GM23338 (cell line): ENCODE measurements around the gene OFD1. TPM values are rescaled to one million over a fixed set of nuclear protein-coding genes. Genes with fewer than 3 reads are reported as not detected.

Experiments used
- ATAC-seq: fragments of 200-7000 bp; cut with Tn5 transposase; 3 replicates; pipeline ENCODE4 v1.9.1; 2020
- DNase-seq: peaks from one replicate; pipeline ENCODE4 v3.0.0-alpha.2; 2015; ENCODE audit warnings: low spot score
- H2AFZ ChIP-seq: fragments of 200-600 bp; sonication (generic); 2 replicates; pipeline ENCODE4 v1.8.0; 2016; ENCODE audit warnings: antibody characterized with exemption, mild to moderate bottlenecking, moderate library complexity
- H3F3A ChIP-seq: fragments of 200-600 bp; sonication (generic); replicated peaks from 2 replicates; pipeline ENCODE4 v1.8.0; 2017; ENCODE audit warnings: antibody characterized with exemption, mixed run types, low read depth
- H3K27ac ChIP-seq: fragments of 200-600 bp; sonication (generic); 2 replicates; pipeline ENCODE4 v1.6.1; 2016; ENCODE audit warnings: low read depth
- H3K27me3 ChIP-seq: fragments of 200-600 bp; sonication (generic); 2 replicates; pipeline ENCODE4 v1.8.0; 2016; ENCODE audit warnings: mild to moderate bottlenecking, mixed run types, moderate library complexity; ENCODE audit not compliant: insufficient read depth
- H3K36me3 ChIP-seq: fragments of 200-600 bp; sonication (generic); 2 replicates; pipeline ENCODE4 v1.8.0; 2016; ENCODE audit warnings: mild to moderate bottlenecking; ENCODE audit not compliant: insufficient read depth
- H3K4me1 ChIP-seq: fragments of 200-600 bp; sonication (generic); 2 replicates; pipeline ENCODE4 v1.8.0; 2016; ENCODE audit warnings: mild to moderate bottlenecking, moderate library complexity; ENCODE audit not compliant: insufficient read depth
- H3K4me2 ChIP-seq: fragments of 200-600 bp; sonication (generic); 2 replicates; pipeline ENCODE4 v1.7.1; 2017; ENCODE audit warnings: mixed run types
- H3K4me3 ChIP-seq: fragments of 200-600 bp; sonication (generic); 2 replicates; pipeline ENCODE4 v1.6.1; 2016; ENCODE audit warnings: mixed run types
- H3K79me2 ChIP-seq: fragments of 200-600 bp; sonication (generic); replicated peaks from 2 replicates; pipeline ENCODE4 v1.8.0; 2017; ENCODE audit warnings: mild to moderate bottlenecking; ENCODE audit not compliant: insufficient read depth
- H3K9me2 ChIP-seq: fragments of 200-600 bp; sonication (generic); 2 replicates; pipeline ENCODE4 v1.8.0; 2017; ENCODE audit not compliant: insufficient read depth
- H4K20me1 ChIP-seq: fragments of 200-600 bp; sonication (generic); replicated peaks from 2 replicates; pipeline ENCODE4 v1.8.0; 2017; ENCODE audit warnings: mild to moderate bottlenecking; ENCODE audit not compliant: insufficient read depth
- H3K27ac Mint-ChIP-seq: 2 replicates; pipeline ENCODE4 v1.8.0; 2020; ENCODE audit warnings: inconsistent platforms, mild to moderate bottlenecking, moderate library complexity, mixed read lengths
- H3K27me3 Mint-ChIP-seq: 3 replicates; pipeline ENCODE4 v1.8.0; 2022; ENCODE audit warnings: low read depth, mild to moderate bottlenecking, moderate library complexity, mixed read lengths, inconsistent platforms; ENCODE audit not compliant: insufficient read depth, poor library complexity
- H3K36me3 Mint-ChIP-seq: 3 replicates; pipeline ENCODE4 v1.8.0; 2021; ENCODE audit warnings: low read depth, mild to moderate bottlenecking, inconsistent platforms, moderate library complexity, mixed read lengths
- H3K4me1 Mint-ChIP-seq: 3 replicates; pipeline ENCODE4 v1.8.0; 2020; ENCODE audit warnings: mild to moderate bottlenecking, inconsistent platforms, mixed read lengths
- H3K4me3 Mint-ChIP-seq: 3 replicates; pipeline ENCODE4 v1.8.0; 2021; ENCODE audit warnings: moderate library complexity, mild to moderate bottlenecking, inconsistent platforms, mixed read lengths
- H3K9me3 Mint-ChIP-seq: 3 replicates; pipeline ENCODE4 v1.8.0; 2020; ENCODE audit warnings: moderate library complexity, mild to moderate bottlenecking, inconsistent platforms, mixed read lengths
- CREB1 ChIP-seq: fragments of 250-450 bp; sonication (Bioruptor Pico); IDR thresholded peaks from 2 replicates; pipeline ENCODE4 v1.5.0; 2020; ENCODE audit warnings: low read depth, mild to moderate bottlenecking, moderate library complexity
- ETS1 ChIP-seq: IDR thresholded peaks from 2 replicates; pipeline ENCODE4 v1.6.1; 2016; ENCODE audit warnings: antibody characterized with exemption
- EZH2phosphoT487 ChIP-seq: fragments of 200-600 bp; sonication (generic); IDR thresholded peaks from one replicate; pipeline ENCODE4 v1.8.1; 2018; ENCODE audit warnings: antibody characterized with exemption; ENCODE audit not compliant: unreplicated experiment
- JUNB ChIP-seq: IDR thresholded peaks from one replicate; pipeline ENCODE4 v1.6.1; 2016; ENCODE audit warnings: antibody characterized with exemption; ENCODE audit not compliant: unreplicated experiment
- NANOG ChIP-seq: IDR thresholded peaks from 2 replicates; pipeline ENCODE4 v1.6.1; 2016; ENCODE audit warnings: antibody characterized with exemption, borderline replicate concordance
- POLR2AphosphoS5 ChIP-seq: IDR thresholded peaks from 2 replicates; pipeline ENCODE4 v1.6.1; 2016; ENCODE audit warnings: antibody characterized with exemption, low read depth
- REST ChIP-seq: IDR thresholded peaks from one replicate; pipeline ENCODE4 v1.6.1; 2018; ENCODE audit warnings: antibody characterized with exemption; ENCODE audit not compliant: unreplicated experiment
- STAT1 ChIP-seq: IDR thresholded peaks from one replicate; pipeline ENCODE4 v1.6.1; 2016; ENCODE audit warnings: antibody characterized with exemption; ENCODE audit not compliant: unreplicated experiment
- ZNF114 ChIP-seq: fragments of 250-450 bp; sonication (Bioruptor Pico); IDR thresholded peaks from 2 replicates; pipeline ENCODE4 v1.5.0; 2020; ENCODE audit warnings: mild to moderate bottlenecking, moderate library complexity
- ZNF331 ChIP-seq: fragments of 250-450 bp; sonication (Bioruptor Pico); IDR thresholded peaks from 2 replicates; pipeline ENCODE4 v1.5.0; 2020; ENCODE audit warnings: low read depth, mild to moderate bottlenecking, moderate library complexity
- polyA plus RNA-seq: library from polyadenylated mRNA; unstranded; fragments of >200 nt; fragmentation: Nextera tagmentation; extraction: Ambion mirVana; gene quantifications from 2 replicates; pipeline ENCODE4 v1.2.1, GENCODE V29; 2016
- total RNA-seq: library from RNA; depleted of rRNA; stranded (reverse); fragments of >200 nt; shearing (Covaris generic); gene quantifications from 2 replicates; pipeline ENCODE4 v1.2.3, GENCODE V29; 2014

Gene OFD1
- total and polyA plus RNA-seq, 2 experiments from 2014 or later: 21.2 to 55.0 TPM

- Histone ChIP-seq H3K27me3 (no peaks in the 10 kb centered on the region), H3K4me2 (no peak overlapping the region), H3K9me2 (no peaks in the 10 kb centered on the region), H3K4me1 (peaks cover 15% of the 10 kb centered on the region), H4K20me1 (no peaks in the 10 kb centered on the region), H3K79me2 (peaks cover 6% of the 10 kb centered on the region), H3K27ac (no peak overlapping the region), H3K4me3 (no peak overlapping the region), H2AFZ (no peak overlapping the region), H3K36me3 (no peaks in the 10 kb centered on the region), H3F3A (no peaks in the 10 kb centered on the region)
- ATAC-seq (no peak), DNase-seq (no peak)
- peaks cover 6% of the 10 kb centered on the region for H3K27me3 Mint-ChIP-seq
- H3K4me1 Mint-ChIP-seq: peaks cover 27% of the 10 kb centered on the region
- peaks cover 19% of the 10 kb centered on the region for H3K36me3 Mint-ChIP-seq
- H3K9me3 Mint-ChIP-seq: 0 out of 3 replicates have a peak, but pooled peaks cover 3% of the 10 kb centered on the region
- H3K27ac Mint-ChIP-seq: no peak overlapping the region
- H3K4me3 Mint-ChIP-seq: no peak overlapping the region
- TF ChIP-seq CREB1 (CRISPR knock-in tag) (no peak), REST (no peak), STAT1 (no peak), NANOG (no peak), EZH2phosphoT487 (no peak), ZNF331 (no peak)
Measured at GRCh38 chrX:13797512-13797911, 63.0 kb downstream of the OFD1 start.

GRCh38 chrX:13798184-13798583 is 63.6 kb downstream of the OFD1 start:
- H3K4me3 ChIP-seq: no peak overlapping the region
- H3K27me3 ChIP-seq: no peaks in the 10 kb centered on the region
- ATAC-seq: no peak
- no peak overlapping the region for H2AFZ ChIP-seq
- TF ChIP-seq CREB1 (CRISPR knock-in tag): no peak
- TF ChIP-seq ETS1: no peak
- no peak for TF ChIP-seq EZH2phosphoT487
- TF ChIP-seq POLR2AphosphoS5: no peak
- TF ChIP-seq ZNF114: no peak
- TF ChIP-seq REST: no peak
- no peak for TF ChIP-seq NANOG
- TF ChIP-seq STAT1: no peak
- no peak for TF ChIP-seq ZNF331
- no peak for TF ChIP-seq JUNB
- Mint-ChIP-seq H3K36me3 (peaks cover 19% of the 10 kb centered on the region), H3K4me1 (peaks cover 29% of the 10 kb centered on the region), H3K4me3 (no peak overlapping the region), H3K27ac (no peak overlapping the region), H3K27me3 (peaks cover 6% of the 10 kb centered on the region), H3K9me3 (0 out of 3 replicates have a peak, but pooled peaks cover 3% of the 10 kb centered on the region)
- DNase-seq: no peak
- H3K4me2 ChIP-seq: no peak overlapping the region
- peaks cover 6% of the 10 kb centered on the region for H3K79me2 ChIP-seq
- peaks cover 15% of the 10 kb centered on the region for H3K4me1 ChIP-seq
- H3K36me3 ChIP-seq: no peaks in the 10 kb centered on the region
- no peak overlapping the region for H3K27ac ChIP-seq
- no peaks in the 10 kb centered on the region for H3K9me2 ChIP-seq
- H4K20me1 ChIP-seq: no peaks in the 10 kb centered on the region
- H3F3A ChIP-seq: no peaks in the 10 kb centered on the region
